RPMI7951 (cell line): Measurements from ENCODE around the gene FAM193B. TPM values are rescaled to one million over a fixed set of nuclear protein-coding genes. Genes with fewer than 3 reads are reported as not detected.

Experiments
- DNase-seq: peaks from one replicate; pipeline ENCODE4 v3.0.0-alpha.2; 2012; ENCODE audit warnings: low read depth
- total RNA-seq: library from RNA; depleted of rRNA; stranded (reverse); fragments of >200 nt; shearing (Covaris generic); gene quantifications from 2 replicates; pipeline ENCODE4 v1.2.3, GENCODE V29; 2014; rRNA removed

FAM193B gene
- 11.6 and 11.8 TPM in 2 replicates for total RNA-seq

- peak; percentile 87 for DNase-seq
Measured at GRCh38 chr5:177554474-177555111, at the start of gene FAM193B. Gene FAM193B (minus strand): TSS chr5:177554563. CDS start chr5:177554458, 105 bp downstream.

GRCh38 chr5:177604116-177604521, 49.8 kb upstream of the FAM193B start:
- DNase-seq = no peak

GRCh38 chr5:177603631-177604030, 49.3 kb upstream of the FAM193B start:
- DNase-seq = no peak

GRCh38 chr5:177602458-177602830, 48.1 kb upstream of the FAM193B start:
- DNase-seq = no peak

- peak; percentile 9 for DNase-seq
Measured at GRCh38 chr5:177601577-177602457, 47.5 kb upstream of the FAM193B start.

GRCh38 chr5:177601126-177601525, 46.8 kb upstream of the FAM193B start:
- no peak for DNase-seq

- DNase-seq = peak; percentile 22
Measured at GRCh38 chr5:177600508-177601018, 46.2 kb upstream of the FAM193B start.

GRCh38 chr5:177599731-177600507, 45.6 kb upstream of the FAM193B start, which contains the start of gene B4GALT7:
Gene B4GALT7 (plus strand): TSS chr5:177600132. CDS start chr5:177600211, 79 bp downstream.
- peak; percentile 76 for DNase-seq

- DNase-seq = no peak
Measured at GRCh38 chr5:177598477-177598876, 44.1 kb upstream of the FAM193B start.

GRCh38 chr5:177596775-177597238, 42.4 kb upstream of the FAM193B start:
- no peak for DNase-seq

GRCh38 chr5:177595991-177596774, 41.8 kb upstream of the FAM193B start:
- no peak for DNase-seq

- DNase-seq = no peak
Measured at GRCh38 chr5:177595026-177595585, 40.7 kb upstream of the FAM193B start.

GRCh38 chr5:177594071-177594470, 39.7 kb upstream of the FAM193B start:
- DNase-seq = no peak

- DNase-seq = no peak
Measured at GRCh38 chr5:177593511-177593910, 39.1 kb upstream of the FAM193B start.

- no peak for DNase-seq
Measured at GRCh38 chr5:177592905-177593304, 38.5 kb upstream of the FAM193B start.

GRCh38 chr5:177592010-177592834, 37.9 kb upstream of the FAM193B start, which contains the start of gene TMED9:
Gene TMED9 (plus strand): TSS chr5:177592203. CDS start chr5:177592215, 12 bp downstream.
- DNase-seq = peak; percentile 70

- no peak for DNase-seq
Measured at GRCh38 chr5:177591690-177592009, 37.3 kb upstream of the FAM193B start.

GRCh38 chr5:177590406-177590805, 36.0 kb upstream of the FAM193B start:
- no peak for DNase-seq

GRCh38 chr5:177588413-177588909, 34.1 kb upstream of the FAM193B start:
- no peak for DNase-seq

GRCh38 chr5:177578316-177578715, 24.0 kb upstream of the FAM193B start:
- DNase-seq = no peak
